ENCODE data around the gene GNG8. TPM values are rescaled to one million over a fixed set of nuclear protein-coding genes. Genes with fewer than 3 reads are reported as not detected.

The GNG8 gene
- total and polyA plus RNA-seq, 2 donors (not counting 1 experiment from before 2014, with no cell fraction given): 6.7 TPM; not detected in 1

- peaks cover 69% of the 10 kb centered on the region for H4K20me1 ChIP-seq (ENCODE audit: control insufficient read depth, insufficient read depth, low read length, poor library complexity, severe bottlenecking)
- H3K36me3 ChIP-seq (replicated peaks in 1 of 2; ENCODE audit: control extremely low read depth in 1 of 2, control insufficient read depth in 1 of 2, extremely low read depth in 1 of 2, insufficient read depth in 2 of 2, low read length in 1 of 2): peaks cover 17 to 79% of the 10 kb centered on the region in 2 experiments
- no peak overlapping the region for H2AFZ ChIP-seq (ENCODE audit: insufficient read depth, low read depth, low read length, poor library complexity, severe bottlenecking)
- no CpG with 5 or more reads among the region's 3 CpGs for WGBS (ENCODE audit: insufficient coverage)
- H3K27me3 ChIP-seq (replicated peaks in 1 of 4; ENCODE audit: control extremely low read depth in 1 of 4, control insufficient read depth in 3 of 4, insufficient read depth in 4 of 4, low read length in 3 of 4): no peaks in the 10 kb centered on the region
- ATAC-seq (ENCODE audit: low read depth): no peak
- intact Hi-C loops (cut with micrococcal nuclease): no loop called here
- Mint-ChIP-seq H3K27ac (no peak overlapping the region), H3K27me3 (no peaks in the 10 kb centered on the region), H3K9me3 (ENCODE audit: insufficient read depth) (no peaks in the 10 kb centered on the region), H3K4me1 (no peaks in the 10 kb centered on the region), H3K4me3 (no peak overlapping the region)
- H3K79me2 ChIP-seq (ENCODE audit: control insufficient read depth, insufficient read depth, low read length): peaks cover 12% of the 10 kb centered on the region
- H3K27ac ChIP-seq (ENCODE audit: low read length in 2 of 2): no peak overlapping the region
- no peak overlapping the region for H3K4me3 ChIP-seq (ENCODE audit: control extremely low read depth in 1 of 5, extremely low read depth in 1 of 5, insufficient read depth in 1 of 5, low read depth in 2 of 5, low read length in 4 of 5)
- no peaks in the 10 kb centered on the region for H3K4me1 ChIP-seq (ENCODE audit: control insufficient read depth in 2 of 2, insufficient read depth in 2 of 2, low read length in 2 of 2)
- ChIA-PET POLR2A (interaction anchor here (0.7 kb wide), 1 partner anchor 61 kb away, joined by 3 read pairs; the partner anchor contains the start of gene FKRP), CTCF (no interaction called here)
- no peak overlapping the region for H3K4me2 ChIP-seq (replicated peaks; ENCODE audit: low read depth, low read length, poor library complexity, severe bottlenecking)
- H3K9me3 ChIP-seq (ENCODE audit: control extremely low read depth in 1 of 3, control insufficient read depth in 2 of 3, insufficient read depth in 1 of 3, low read length in 2 of 3): no peaks in the 10 kb centered on the region
- TF ChIP-seq EZH2 (IDR thresholded peaks at IDR 0.05; ENCODE audit: borderline replicate concordance, insufficient read depth, low read depth, low read length, poor library complexity, severe bottlenecking): no peak
- TF ChIP-seq CTCF (IDR thresholded peaks at IDR 0.05): no peak
- DNase-seq: no peak
- H3K9ac ChIP-seq (ENCODE audit: low read length): no peak overlapping the region
Observed at GRCh38 chr19:46685189-46685588, 49.2 kb upstream of the GNG8 start.

GRCh38 chr19:46678110-46678732 is 42.2 kb upstream of the GNG8 start:
- Histone ChIP-seq H4K20me1 (ENCODE audit: control insufficient read depth, insufficient read depth, low read length, poor library complexity, severe bottlenecking) (peaks cover 82% of the 10 kb centered on the region), H3K79me2 (ENCODE audit: control insufficient read depth, insufficient read depth, low read length) (peaks cover 8% of the 10 kb centered on the region), H3K9me3 (ENCODE audit: control extremely low read depth in 1 of 3, control insufficient read depth in 2 of 3, insufficient read depth in 1 of 3, low read length in 2 of 3) (no peaks in the 10 kb centered on the region), H3K4me1 (ENCODE audit: control insufficient read depth in 2 of 2, insufficient read depth in 2 of 2, low read length in 2 of 2) (no peaks in the 10 kb centered on the region), H3K36me3 (replicated peaks in 1 of 2; ENCODE audit: control extremely low read depth in 1 of 2, control insufficient read depth in 1 of 2, extremely low read depth in 1 of 2, insufficient read depth in 2 of 2, low read length in 1 of 2) (peaks cover 9 to 82% of the 10 kb centered on the region in 2 experiments), H2AFZ (ENCODE audit: insufficient read depth, low read depth, low read length, poor library complexity, severe bottlenecking) (no peak overlapping the region), H3K4me2 (replicated peaks; ENCODE audit: low read depth, low read length, poor library complexity, severe bottlenecking) (no peak overlapping the region), H3K9ac (ENCODE audit: low read length) (no peak overlapping the region), H3K27me3 (replicated peaks in 1 of 4; ENCODE audit: control extremely low read depth in 1 of 4, control insufficient read depth in 3 of 4, insufficient read depth in 4 of 4, low read length in 3 of 4) (no peaks in the 10 kb centered on the region), H3K27ac (ENCODE audit: low read length in 2 of 2) (no peak overlapping the region), H3K4me3 (ENCODE audit: control extremely low read depth in 1 of 5, extremely low read depth in 1 of 5, insufficient read depth in 1 of 5, low read depth in 2 of 5, low read length in 4 of 5) (no peak overlapping the region)
- no peak overlapping the region for H3K4me3 Mint-ChIP-seq
- intact Hi-C loops (cut with micrococcal nuclease): no loop called here
- H3K27me3 Mint-ChIP-seq: no peaks in the 10 kb centered on the region
- CTCF ChIA-PET: interaction anchor here (0.6 to 1.6 kb wide), 3 partner anchors 16 to 159 kb away, joined by 3 read pairs; no protein-coding TSS in a partner anchor
- POLR2A ChIA-PET: interaction anchor here (0.6 kb wide), 1 partner anchor 310 kb away, joined by 3 read pairs; no protein-coding TSS in a partner anchor
- ATAC-seq (ENCODE audit: low read depth) (peak; percentile 83), DNase-seq (peak; percentile 69)
- 92% methylated on average over 24 of the region's 26 CpGs for WGBS (ENCODE audit: insufficient coverage)
- no peaks in the 10 kb centered on the region for H3K9me3 Mint-ChIP-seq (ENCODE audit: insufficient read depth)
- TF ChIP-seq EZH2 (IDR thresholded peaks at IDR 0.05; ENCODE audit: borderline replicate concordance, insufficient read depth, low read depth, low read length, poor library complexity, severe bottlenecking) (no peak), CTCF (IDR thresholded peaks at IDR 0.05) (no peak)
- peak overlapping the region; percentile 37 for H3K27ac Mint-ChIP-seq
- peaks cover 2% of the 10 kb centered on the region for H3K4me1 Mint-ChIP-seq

Measured in B cell (primary cell).